ENCODE results near the gene PFKFB3.
"Not testable (repeated sequence)": the region's sequence is repeated elsewhere in the genome, so short reads cannot be mapped to it uniquely, and the experiment has no call there.

The PFKFB3 gene

DNA sequence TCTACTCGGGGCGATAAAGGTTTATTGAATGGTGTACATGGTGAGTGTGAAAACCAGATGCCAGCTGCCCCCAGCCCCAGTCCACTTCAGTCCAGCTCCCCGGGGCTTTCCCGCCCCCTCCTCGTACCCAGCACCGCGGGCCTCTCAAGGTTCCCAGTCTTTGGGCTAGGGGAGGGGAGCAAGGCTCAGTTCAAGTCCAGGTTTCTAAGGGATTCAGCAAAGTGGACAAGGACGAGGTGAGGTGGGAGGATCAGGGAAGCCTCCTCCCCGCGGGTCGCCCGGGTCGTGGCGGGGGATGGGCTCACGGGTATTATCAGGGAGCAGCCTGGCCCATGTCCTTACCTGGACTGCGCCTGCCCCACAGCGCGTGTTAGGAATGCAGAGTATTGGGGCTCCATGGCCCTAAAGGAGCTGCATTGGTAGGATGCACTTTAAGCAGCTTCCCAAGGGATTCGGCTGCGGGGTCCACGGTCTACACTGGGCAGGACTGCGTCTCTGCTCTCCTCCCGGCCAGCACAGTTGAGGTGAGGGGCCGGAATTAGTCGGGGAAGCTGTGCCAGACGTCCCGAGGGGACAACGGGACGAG, 541 bp upstream of the PFKFB3 start:
- CTCF ChIA-PET, result interaction anchor here (0.6 to 2.0 kb wide), 17 partner anchors 8 to 713 kb away, joined by 3 to 37 read pairs (median 3); no protein-coding TSS in a partner anchor
- TF ChIP-seq ARNT (IDR thresholded peaks at IDR 0.05) (no peak), SP1 (IDR thresholded peaks at IDR 0.05) (no peak), ELF4 (IDR thresholded peaks at IDR 0.05) (no peak), FOXK2 (IDR thresholded peaks at IDR 0.05) (no peak), SUZ12 (IDR thresholded peaks at IDR 0.05) (no peak), NFRKB (IDR thresholded peaks at IDR 0.05) (no peak), BHLHE40 (IDR thresholded peaks at IDR 0.05; ENCODE audit: borderline replicate concordance) (no peak), FOXA1 (IDR thresholded peaks at IDR 0.05) (no peak), L3MBTL2 (conservative IDR thresholded peaks at IDR 0.05) (no peak), LEF1 (IDR thresholded peaks at IDR 0.05; ENCODE audit: borderline replicate concordance) (no peak), TARDBP (IDR thresholded peaks at IDR 0.05) (no peak)
- POLR2A ChIA-PET, result interaction anchor here (0.5 to 1.8 kb wide), 14 partner anchors 8 to 208 kb away, joined by 3 to 20 read pairs (median 4); no protein-coding TSS in a partner anchor
- no peak for DNase-seq (ENCODE audit: extremely low spot score)

DNA sequence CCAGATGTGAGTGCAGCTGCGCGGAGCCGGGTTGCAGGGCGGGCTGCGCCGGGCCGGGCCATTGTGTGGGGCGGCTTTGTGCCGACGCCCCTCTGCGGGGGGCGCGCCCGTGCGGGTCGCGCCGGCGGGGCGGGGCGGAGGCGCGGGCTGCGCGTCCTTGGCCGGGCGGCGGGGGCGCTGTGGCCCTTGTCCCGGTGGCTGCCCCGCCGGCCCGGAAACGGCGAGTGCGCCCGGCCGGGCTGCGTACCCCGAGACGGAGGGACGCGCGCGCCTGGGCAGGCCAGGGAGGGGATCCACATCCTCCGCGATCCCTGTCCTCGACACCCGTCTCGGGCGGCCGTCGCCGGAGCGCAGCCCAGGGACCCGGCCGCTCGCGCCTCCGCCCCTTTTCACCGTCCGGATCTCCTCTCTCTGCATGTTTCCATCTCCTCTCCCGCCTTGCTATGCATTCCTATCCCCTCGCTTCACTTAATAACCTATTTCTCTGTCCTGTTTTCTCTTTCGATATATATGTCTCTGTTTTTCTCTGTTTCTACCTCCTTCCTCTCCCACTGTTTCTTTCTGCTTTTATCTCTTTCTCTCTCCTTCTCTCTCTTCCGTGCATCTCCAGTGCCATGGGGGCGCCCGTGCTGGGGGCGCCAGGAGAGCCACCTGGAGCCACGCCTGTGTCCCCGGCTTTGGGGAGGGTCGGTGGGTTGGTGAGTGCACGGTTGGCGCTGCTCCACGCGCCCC, 765 bp downstream of the PFKFB3 start:
- POLR2A ChIA-PET, result interaction anchor here (1.0 to 1.8 kb wide), 5 partner anchors 9 to 206 kb away, joined by 4 to 20 read pairs (median 6); no protein-coding TSS in a partner anchor
- CTCF ChIA-PET, result interaction anchor here (0.8 to 2.0 kb wide), 6 partner anchors 8 to 198 kb away, joined by 3 to 37 read pairs (median 3); no protein-coding TSS in a partner anchor
- TF ChIP-seq TARDBP (IDR thresholded peaks at IDR 0.05) (no peak), LEF1 (IDR thresholded peaks at IDR 0.05; ENCODE audit: borderline replicate concordance) (no peak), SUZ12 (IDR thresholded peaks at IDR 0.05) (no peak), FOXA1 (IDR thresholded peaks at IDR 0.05) (no peak), ARNT (IDR thresholded peaks at IDR 0.05) (peak; percentile 48; the same call in 1 of the 2 replicates)
- TF ChIP-seq, protein P1, sequence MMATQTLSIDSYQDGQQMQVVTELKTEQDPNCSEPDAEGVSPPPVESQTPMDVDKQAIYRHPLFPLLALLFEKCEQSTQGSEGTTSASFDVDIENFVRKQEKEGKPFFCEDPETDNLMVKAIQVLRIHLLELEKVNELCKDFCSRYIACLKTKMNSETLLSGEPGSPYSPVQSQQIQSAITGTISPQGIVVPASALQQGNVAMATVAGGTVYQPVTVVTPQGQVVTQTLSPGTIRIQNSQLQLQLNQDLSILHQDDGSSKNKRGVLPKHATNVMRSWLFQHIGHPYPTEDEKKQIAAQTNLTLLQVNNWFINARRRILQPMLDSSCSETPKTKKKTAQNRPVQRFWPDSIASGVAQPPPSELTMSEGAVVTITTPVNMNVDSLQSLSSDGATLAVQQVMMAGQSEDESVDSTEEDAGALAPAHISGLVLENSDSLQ (IDR thresholded peaks at IDR 0.05), result no peak
- DNase-seq (ENCODE audit: extremely low spot score), result peak; percentile 77

DNA sequence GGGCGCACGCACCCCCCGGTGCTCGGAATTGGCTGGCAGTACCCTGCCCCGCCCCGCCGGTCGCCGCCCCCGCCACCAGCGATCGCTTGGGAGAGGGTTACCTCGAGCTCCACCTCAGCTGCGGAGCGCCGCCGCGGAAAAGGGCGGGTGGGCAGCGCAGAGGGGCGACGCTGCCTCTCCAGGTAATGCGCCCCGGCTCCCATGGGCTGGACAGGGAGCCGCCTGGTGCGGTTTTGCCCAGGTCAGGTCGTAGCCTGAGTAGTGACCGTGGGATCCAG, 1.3 kb downstream of the PFKFB3 start:
- no peak for DNase-seq (ENCODE audit: extremely low spot score)
- TF ChIP-seq FOXA1 (IDR thresholded peaks at IDR 0.05) (no peak), FOXK2 (IDR thresholded peaks at IDR 0.05) (no peak), SUZ12 (IDR thresholded peaks at IDR 0.05) (no peak), ELF4 (IDR thresholded peaks at IDR 0.05) (no peak), BHLHE40 (IDR thresholded peaks at IDR 0.05; ENCODE audit: borderline replicate concordance) (no peak), TARDBP (IDR thresholded peaks at IDR 0.05) (no peak), HDGF (IDR thresholded peaks at IDR 0.05; ENCODE audit: borderline replicate concordance) (no peak), NFRKB (IDR thresholded peaks at IDR 0.05) (no peak), LEF1 (IDR thresholded peaks at IDR 0.05; ENCODE audit: borderline replicate concordance) (no peak), FOXM1 (IDR thresholded peaks at IDR 0.05; ENCODE audit: borderline replicate concordance) (no peak), ZNF384 (IDR thresholded peaks at IDR 0.05) (no peak)
- TF ChIP-seq, protein P1 (IDR thresholded peaks at IDR 0.05), result no peak
- CTCF ChIA-PET, result no interaction called here
- POLR2A ChIA-PET, result interaction anchor here (1.0 kb wide), 1 partner anchor 9 kb away, joined by 3 read pairs; no protein-coding TSS in a partner anchor

DNA sequence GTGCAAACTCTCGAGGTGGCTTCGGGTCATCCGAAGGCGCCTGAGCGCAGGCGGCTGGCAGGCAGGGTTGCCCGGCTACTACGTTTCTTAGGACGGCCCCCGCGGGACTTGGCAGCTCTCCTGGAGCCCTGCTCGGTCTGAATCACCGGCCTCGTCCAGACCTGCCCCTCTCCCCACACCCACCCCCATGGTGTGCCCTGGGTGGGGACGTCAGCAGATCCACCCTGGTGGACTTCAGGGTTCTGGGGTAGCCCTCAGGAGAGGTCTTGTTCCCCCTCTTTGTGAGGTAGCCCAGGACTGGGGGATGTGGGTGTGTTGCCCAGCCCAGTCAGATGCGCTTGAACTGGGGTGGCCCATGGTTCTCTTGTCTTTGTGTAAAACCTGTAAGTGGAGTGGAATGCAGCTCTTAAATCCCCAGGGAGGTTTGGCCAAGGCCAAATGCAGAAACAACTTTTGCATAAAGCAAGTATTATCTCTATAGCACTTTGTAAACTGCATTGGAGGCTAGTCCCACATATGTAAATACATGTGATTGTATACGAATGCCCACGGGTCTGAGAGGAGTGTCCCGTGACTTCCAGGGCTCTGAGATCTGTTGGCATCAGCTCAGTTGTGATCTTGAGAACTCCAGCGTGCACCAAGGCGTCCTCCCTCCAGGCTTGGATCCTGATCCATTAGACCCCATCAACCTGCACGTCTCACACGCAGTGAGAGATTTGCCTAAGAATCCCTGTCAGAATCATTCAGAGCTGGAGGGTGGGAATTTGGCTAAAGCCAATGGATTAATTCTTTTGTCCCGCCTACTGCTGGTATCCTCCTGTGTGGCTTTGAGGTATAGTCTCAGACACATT, 1.8 kb downstream of the PFKFB3 start:
- TF ChIP-seq SP1 (IDR thresholded peaks at IDR 0.05), result no peak
- TF ChIP-seq, protein P1 (IDR thresholded peaks at IDR 0.05), result no peak
- CTCF ChIA-PET, result no interaction called here
- POLR2A ChIA-PET, result interaction anchor here (1.0 kb wide), 1 partner anchor 9 kb away, joined by 3 read pairs; no protein-coding TSS in a partner anchor
- no peak for DNase-seq (ENCODE audit: extremely low spot score)

DNA sequence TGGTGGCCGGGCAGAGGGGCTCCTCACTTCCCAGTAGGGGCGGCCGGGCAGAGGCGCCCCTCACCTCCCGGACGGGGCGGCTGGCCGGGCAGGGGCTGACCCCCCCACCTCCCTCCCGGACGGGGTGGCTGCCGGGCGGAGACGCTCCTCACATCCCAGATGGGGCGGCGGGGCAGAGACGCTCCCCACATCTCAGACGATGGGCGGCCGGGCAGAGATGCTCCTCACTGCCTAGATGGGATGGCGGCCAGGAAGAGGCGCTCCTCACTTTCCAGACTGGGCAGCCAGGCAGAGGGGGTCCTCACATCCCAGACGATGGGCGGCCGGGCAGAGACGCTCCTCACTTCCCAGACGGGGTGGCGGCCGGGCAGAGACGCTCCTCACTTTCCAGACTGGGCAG, 3.8 kb downstream of the PFKFB3 start:
- POLR2A ChIA-PET; CTCF ChIA-PET; DNase-seq (ENCODE audit: extremely low spot score): not testable (repeated sequence)

DNA sequence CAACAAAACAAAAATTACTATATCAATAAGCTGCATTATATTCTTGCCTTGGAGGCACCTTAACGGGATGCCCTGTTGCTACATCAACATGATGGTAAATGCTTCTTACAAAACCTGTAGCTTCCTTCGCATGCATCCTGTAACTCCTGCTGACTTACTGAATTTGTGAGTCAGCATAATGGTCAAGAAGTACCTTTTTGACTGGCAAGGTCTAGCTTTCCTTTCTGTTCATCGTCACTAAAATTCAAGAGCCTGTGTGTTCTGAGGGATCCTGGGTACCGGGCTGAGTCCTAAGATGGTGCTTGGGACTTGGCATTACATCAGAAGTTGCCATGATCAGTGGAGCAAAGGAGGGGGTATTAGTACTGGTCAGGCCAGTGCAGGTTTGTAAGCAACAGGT, 4.9 kb downstream of the PFKFB3 start:
- POLR2A ChIA-PET, result no interaction called here
- CTCF ChIA-PET, result interaction anchor here (1.1 to 1.2 kb wide), 2 partner anchors 194 to 199 kb away, joined by 3 to 4 read pairs; no protein-coding TSS in a partner anchor
- TF ChIP-seq ZNF384 (IDR thresholded peaks at IDR 0.05) (no peak), ARNT (IDR thresholded peaks at IDR 0.05) (0 out of 2 replicates have a peak, but pooled peaks have one; percentile 19), LEF1 (IDR thresholded peaks at IDR 0.05; ENCODE audit: borderline replicate concordance) (no peak), L3MBTL2 (conservative IDR thresholded peaks at IDR 0.05) (no peak), HDGF (IDR thresholded peaks at IDR 0.05; ENCODE audit: borderline replicate concordance) (no peak), SUZ12 (IDR thresholded peaks at IDR 0.05) (no peak), SP1 (IDR thresholded peaks at IDR 0.05) (no peak)
- TF ChIP-seq, protein P1 (IDR thresholded peaks at IDR 0.05), result no peak
- DNase-seq (ENCODE audit: extremely low spot score), result no peak
